ENCODE results near the gene APP. TPM values are rescaled to one million over a fixed set of nuclear protein-coding genes. Genes with fewer than 3 reads are reported as not detected.

APP gene
- total and polyA plus RNA-seq, 10 of the 15 experiments (the other 5 are each of a cell fraction or from before 2014, with no cell fraction given): 8.8 to 94.9 (median 51.0) TPM

DNA sequence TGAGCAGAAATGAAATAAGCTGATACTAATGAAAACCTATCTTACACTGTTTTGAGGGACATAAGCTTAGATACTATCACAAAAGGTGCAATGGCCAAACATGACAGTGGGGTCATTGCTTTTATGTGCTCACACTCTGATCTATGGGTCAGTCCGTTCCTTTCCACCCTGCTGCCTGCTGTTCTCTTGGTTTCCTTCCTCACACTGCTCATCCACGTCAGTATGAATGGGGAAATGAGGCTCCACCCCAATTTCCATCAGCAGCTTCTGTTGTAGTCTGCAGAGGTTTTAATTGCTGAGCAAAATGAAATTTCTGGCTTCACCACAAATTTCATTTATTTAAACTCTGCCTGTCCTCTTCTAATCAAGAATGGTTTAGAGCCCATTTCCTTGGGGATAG, 280.6 kb downstream of the APP start:
- ChIA-PET SMC1A (ENCODE audit: uncharacterized antibody, unreplicated experiment) (no interaction called here), POLR2A (interaction anchor here (0.6 kb wide), 1 partner anchor 1757 kb away, joined by 4 read pairs; no protein-coding TSS in a partner anchor), RAD21 (ENCODE audit: unreplicated experiment) (no interaction called here), CTCF (no interaction called here)
- Histone ChIP-seq H4K20me1 (ENCODE audit: control insufficient read depth, insufficient read depth) (no peaks in the 10 kb centered on the region), H3K36me3 (ENCODE audit: control insufficient read depth in 2 of 2, insufficient read depth in 2 of 2, low read length in 1 of 2) (no peaks in the 10 kb centered on the region), H3K79me2 (ENCODE audit: control insufficient read depth, insufficient read depth, low read length) (no peaks in the 10 kb centered on the region), H3K27ac (ENCODE audit: control insufficient read depth, insufficient read depth) (no peak overlapping the region), H3K4me1 (ENCODE audit: control insufficient read depth, insufficient read depth, low read length) (no peaks in the 10 kb centered on the region), H3K27me3 (replicated peaks in 1 of 2; ENCODE audit: control insufficient read depth in 2 of 2, insufficient read depth in 2 of 2, low read length in 1 of 2) (no peaks in the 10 kb centered on the region), H3K9me3 (replicated peaks; ENCODE audit: control insufficient read depth, insufficient read depth, low read length) (no peaks in the 10 kb centered on the region), H3K4me3 (no peak overlapping the region), H2AFZ (ENCODE audit: control insufficient read depth, low read depth, low read length) (no peak overlapping the region), H3K4me2 (ENCODE audit: control insufficient read depth, insufficient read depth) (no peak overlapping the region), H3K9ac (ENCODE audit: control insufficient read depth, insufficient read depth, low read length) (no peak overlapping the region)
- BruUV-seq (replicated peaks): no TSS peak
- DNase-seq (ENCODE audit: low read depth, low spot score) (no peak), FAIRE-seq (no peak), ATAC-seq (no peak)
- no peak for TF ChIP-seq JUNB (IDR thresholded peaks at IDR 0.05)
- no peak for TF ChIP-seq IKZF1 (conservative IDR thresholded peaks at IDR 0.05)
- no peak for TF ChIP-seq HSF1 (IDR thresholded peaks at IDR 0.05; ENCODE audit: low read depth, low read length)
- TF ChIP-seq BMI1 (IDR thresholded peaks at IDR 0.05; ENCODE audit: borderline replicate concordance): no peak
- TF ChIP-seq, protein P1, sequence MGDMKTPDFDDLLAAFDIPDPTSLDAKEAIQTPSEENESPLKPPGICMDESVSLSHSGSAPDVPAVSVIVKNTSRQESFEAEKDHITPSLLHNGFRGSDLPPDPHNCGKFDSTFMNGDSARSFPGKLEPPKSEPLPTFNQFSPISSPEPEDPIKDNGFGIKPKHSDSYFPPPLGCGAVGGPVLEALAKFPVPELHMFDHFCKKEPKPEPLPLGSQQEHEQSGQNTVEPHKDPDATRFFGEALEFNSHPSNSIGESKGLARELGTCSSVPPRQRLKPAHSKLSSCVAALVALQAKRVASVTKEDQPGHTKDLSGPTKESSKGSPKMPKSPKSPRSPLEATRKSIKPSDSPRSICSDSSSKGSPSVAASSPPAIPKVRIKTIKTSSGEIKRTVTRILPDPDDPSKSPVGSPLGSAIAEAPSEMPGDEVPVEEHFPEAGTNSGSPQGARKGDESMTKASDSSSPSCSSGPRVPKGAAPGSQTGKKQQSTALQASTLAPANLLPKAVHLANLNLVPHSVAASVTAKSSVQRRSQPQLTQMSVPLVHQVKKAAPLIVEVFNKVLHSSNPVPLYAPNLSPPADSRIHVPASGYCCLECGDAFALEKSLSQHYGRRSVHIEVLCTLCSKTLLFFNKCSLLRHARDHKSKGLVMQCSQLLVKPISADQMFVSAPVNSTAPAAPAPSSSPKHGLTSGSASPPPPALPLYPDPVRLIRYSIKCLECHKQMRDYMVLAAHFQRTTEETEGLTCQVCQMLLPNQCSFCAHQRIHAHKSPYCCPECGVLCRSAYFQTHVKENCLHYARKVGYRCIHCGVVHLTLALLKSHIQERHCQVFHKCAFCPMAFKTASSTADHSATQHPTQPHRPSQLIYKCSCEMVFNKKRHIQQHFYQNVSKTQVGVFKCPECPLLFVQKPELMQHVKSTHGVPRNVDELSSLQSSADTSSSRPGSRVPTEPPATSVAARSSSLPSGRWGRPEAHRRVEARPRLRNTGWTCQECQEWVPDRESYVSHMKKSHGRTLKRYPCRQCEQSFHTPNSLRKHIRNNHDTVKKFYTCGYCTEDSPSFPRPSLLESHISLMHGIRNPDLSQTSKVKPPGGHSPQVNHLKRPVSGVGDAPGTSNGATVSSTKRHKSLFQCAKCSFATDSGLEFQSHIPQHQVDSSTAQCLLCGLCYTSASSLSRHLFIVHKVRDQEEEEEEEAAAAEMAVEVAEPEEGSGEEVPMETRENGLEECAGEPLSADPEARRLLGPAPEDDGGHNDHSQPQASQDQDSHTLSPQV (IDR thresholded peaks at IDR 0.05): no peak
- no peak for TF ChIP-seq SPI1 (IDR thresholded peaks at IDR 0.05; ENCODE audit: borderline replicate concordance, insufficient read depth, low read depth, low read length)
- TF ChIP-seq STAT1 (conservative IDR thresholded peaks at IDR 0.05): no peak
- no peak for TF ChIP-seq YBX1 (IDR thresholded peaks at IDR 0.05)
- TF ChIP-seq POU2F2 (IDR thresholded peaks at IDR 0.05; ENCODE audit: borderline replicate concordance, low read depth, low read length): no peak
- no peak for TF ChIP-seq ZBED1 (IDR thresholded peaks at IDR 0.05; ENCODE audit: borderline replicate concordance)
- TF ChIP-seq KDM1A (IDR thresholded peaks at IDR 0.05; ENCODE audit: borderline replicate concordance): no peak
- TF ChIP-seq NFXL1 (IDR thresholded peaks at IDR 0.05; ENCODE audit: borderline replicate concordance): no peak
- no peak for TF ChIP-seq CTCF (IDR thresholded peaks at IDR 0.05 in 2 of 3, conservative IDR thresholded peaks at IDR 0.05 in 1 of 3; ENCODE audit: control insufficient read depth in 2 of 3, extremely low read depth in 1 of 3, insufficient read depth in 1 of 3, low read depth in 3 of 3, low read length in 3 of 3)
- no peak for TF ChIP-seq ETV6 (conservative IDR thresholded peaks at IDR 0.05 in 1 of 2, IDR thresholded peaks at IDR 0.05 in 1 of 2; ENCODE audit: borderline replicate concordance in 1 of 2, low read depth in 1 of 2)
- no peak for TF ChIP-seq KAT2A (conservative IDR thresholded peaks at IDR 0.05; ENCODE audit: control insufficient read depth, low read depth, low read length)
- no peak for TF ChIP-seq PAX8 (IDR thresholded peaks at IDR 0.05)
- no peak for TF ChIP-seq TCF3 (IDR thresholded peaks at IDR 0.05; ENCODE audit: borderline replicate concordance, insufficient read depth, low read depth, low read length)
- no peak for TF ChIP-seq POLR2AphosphoS5 (IDR thresholded peaks at IDR 0.05; ENCODE audit: low read length)
- intact Hi-C loops (cut with micrococcal nuclease; ENCODE audit: unreplicated experiment) (no loop called here), in situ Hi-C loops (cut with MboI) (loop anchor here (5.0 kb wide), 1 partner anchor 282 kb away; the partner anchor contains the start of gene APP)
- 6% methylated on average over 2 of the region's 2 CpGs for WGBS (ENCODE audit: insufficient coverage, insufficient replicate concordance, low lambda C conversion rate, missing lambda C conversion rate)

Measured in GM12878 (cell line).